ENCODE measurements around the gene F5. TPM values are rescaled to one million over a fixed set of nuclear protein-coding genes. Genes with fewer than 3 reads are reported as not detected.

The F5 gene
- total and polyA plus RNA-seq, 2 donors: 1.1 to 4.5 TPM

DNA sequence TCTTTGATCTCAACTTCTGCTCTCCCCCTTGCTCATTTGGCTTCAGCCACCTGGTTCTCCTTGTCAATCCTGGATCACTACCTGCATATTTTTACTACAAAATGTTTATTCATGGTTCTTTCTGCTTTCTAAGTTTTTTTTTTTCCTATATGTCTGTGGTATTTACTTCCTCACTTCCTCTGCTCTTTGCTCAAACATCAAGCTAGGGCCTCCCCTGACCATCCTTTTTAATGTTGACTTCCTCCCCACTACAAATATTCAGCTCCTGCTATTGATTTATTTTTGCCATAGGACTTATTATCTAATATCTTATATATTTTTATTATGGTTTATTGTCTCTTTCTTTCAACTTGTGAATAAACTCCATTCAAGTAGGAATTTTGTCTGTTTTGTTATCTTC, 86.5 kb downstream of the F5 start:
- Histone ChIP-seq H3K4me1 (ENCODE audit: insufficient read depth) (no peaks in the 10 kb centered on the region), H3K36me3 (ENCODE audit: insufficient read depth) (no peaks in the 10 kb centered on the region)
- DNase-seq (ENCODE audit: extremely low spot score): no peak

DNA sequence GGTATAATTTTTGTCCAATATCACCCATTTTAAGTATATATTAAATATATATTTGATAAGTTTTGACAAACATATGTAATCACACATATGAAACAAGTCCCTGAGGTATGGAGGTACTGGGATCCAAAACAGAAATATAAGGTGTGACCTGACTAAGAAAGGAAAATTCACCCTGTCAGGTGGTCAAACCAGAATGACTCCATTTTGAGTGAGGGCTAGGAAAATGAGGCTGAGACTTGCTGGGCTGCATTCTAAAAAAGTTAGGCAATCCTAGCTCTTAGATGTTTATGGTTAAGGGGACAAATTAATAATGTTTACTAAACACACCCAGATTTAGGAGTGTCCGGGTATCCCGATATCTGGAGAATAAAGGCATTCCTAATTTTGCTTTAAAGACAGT, 89.0 kb downstream of the F5 start:
- DNase-seq (ENCODE audit: extremely low spot score): no peak
- WGBS: 86% methylated on average over 2 of the region's 2 CpGs

More for the DNA sequence above, 86.5 kb downstream of the F5 start:
- no peak overlapping the region for H3K4me3 ChIP-seq (ENCODE audit: low read depth, low read length)
- no peak overlapping the region for H3K27ac ChIP-seq (ENCODE audit: low read depth)

DNA sequence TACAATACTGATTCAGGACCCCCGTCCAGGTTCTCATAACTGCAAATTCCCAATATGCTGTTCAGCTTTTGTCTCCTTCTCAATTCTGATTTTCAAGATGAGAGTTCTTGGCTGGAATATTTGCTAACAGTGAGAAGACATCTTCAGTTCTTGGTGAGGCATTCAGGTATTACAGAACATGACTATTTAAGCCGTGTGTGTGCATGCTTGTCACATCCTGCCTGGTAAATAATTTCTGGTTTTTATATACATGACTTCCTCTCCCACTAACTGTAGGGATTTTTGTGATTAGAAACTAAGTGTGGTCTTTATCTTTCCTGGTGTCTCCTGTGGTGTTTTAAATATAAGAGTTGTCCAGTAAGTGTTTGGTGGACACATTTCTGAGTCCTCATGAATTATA, 90.4 kb downstream of the F5 start:
- Histone ChIP-seq H3K36me3 (ENCODE audit: insufficient read depth) (no peaks in the 10 kb centered on the region), H3K4me1 (ENCODE audit: insufficient read depth) (no peaks in the 10 kb centered on the region), H3K4me3 (ENCODE audit: low read depth, low read length) (no peak overlapping the region), H3K27ac (ENCODE audit: low read depth) (no peak overlapping the region)
- no peak for DNase-seq (ENCODE audit: extremely low spot score)
- 59% methylated on average over 2 of the region's 2 CpGs for WGBS

More for the DNA sequence above, 89.0 kb downstream of the F5 start:
- H3K4me1 ChIP-seq (ENCODE audit: insufficient read depth): no peaks in the 10 kb centered on the region
- H3K36me3 ChIP-seq (ENCODE audit: insufficient read depth): no peaks in the 10 kb centered on the region
- H3K27ac ChIP-seq (ENCODE audit: low read depth): no peak overlapping the region
- H3K4me3 ChIP-seq (ENCODE audit: low read depth, low read length): no peak overlapping the region

DNA sequence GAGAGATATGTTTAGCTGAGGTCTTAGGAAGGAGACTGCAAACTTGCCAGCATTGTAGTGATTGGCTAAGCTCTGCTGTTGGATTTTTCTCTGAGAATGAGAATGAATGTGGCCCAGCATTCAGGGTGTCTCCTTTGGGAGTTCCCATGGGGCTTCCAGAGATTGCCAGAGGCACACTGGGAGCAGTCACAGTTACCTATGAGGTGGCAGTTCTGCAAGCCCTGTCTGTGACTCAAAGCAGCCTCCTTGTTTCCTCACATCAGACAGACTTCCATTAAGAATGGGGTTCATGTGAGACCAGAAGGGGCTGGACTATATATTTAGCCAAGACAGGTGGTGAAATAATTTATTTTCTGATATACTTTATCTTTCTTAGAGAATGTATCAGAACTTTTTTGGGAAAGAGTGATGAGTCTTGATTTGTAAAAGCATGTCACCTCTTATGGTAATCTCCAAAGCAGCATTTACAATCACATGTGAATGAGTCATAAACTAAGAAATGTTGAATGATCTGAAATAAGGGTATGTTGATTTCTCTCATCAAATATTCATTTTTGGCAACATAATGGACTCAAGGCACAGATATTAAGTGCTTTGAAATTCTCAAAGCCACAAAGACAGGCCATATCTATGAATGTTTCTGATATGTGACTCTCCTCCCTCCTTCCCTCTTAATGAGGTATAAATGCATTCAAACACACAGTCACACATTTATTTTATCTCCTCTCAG, 91.1 kb downstream of the F5 start:
- Histone ChIP-seq H3K4me3 (ENCODE audit: low read depth, low read length) (no peak overlapping the region), H3K4me1 (ENCODE audit: insufficient read depth) (no peaks in the 10 kb centered on the region), H3K36me3 (ENCODE audit: insufficient read depth) (no peaks in the 10 kb centered on the region), H3K27ac (ENCODE audit: low read depth) (no peak overlapping the region)
- DNase-seq (ENCODE audit: extremely low spot score): no peak

DNA sequence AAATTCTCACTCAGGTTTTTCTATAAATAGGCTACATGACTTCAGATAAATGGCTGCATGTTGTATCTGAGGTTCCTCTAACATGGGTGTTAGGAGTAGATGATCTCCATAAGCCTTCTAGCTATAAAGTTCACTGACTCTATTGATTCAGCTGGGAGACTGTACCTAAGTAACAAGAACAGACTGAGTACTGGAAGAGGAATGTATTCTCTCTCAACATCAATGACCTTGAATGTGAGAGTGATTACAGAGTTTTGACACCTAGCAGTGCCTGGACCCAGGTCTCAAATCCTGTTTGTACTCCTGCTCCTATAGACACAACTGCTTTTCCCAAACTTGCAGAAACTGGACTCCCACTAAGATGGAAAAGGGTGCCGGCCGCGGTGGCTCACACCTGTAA, 91.9 kb downstream of the F5 start:
- no peak for DNase-seq (ENCODE audit: extremely low spot score)
- no peak overlapping the region for H3K27ac ChIP-seq (ENCODE audit: low read depth)
- WGBS: 97% methylated on average over 3 of the region's 3 CpGs
- H3K4me3 ChIP-seq (ENCODE audit: low read depth, low read length): no peak overlapping the region
- H3K36me3 ChIP-seq (ENCODE audit: insufficient read depth): no peaks in the 10 kb centered on the region
- no peaks in the 10 kb centered on the region for H3K4me1 ChIP-seq (ENCODE audit: insufficient read depth)

DNA sequence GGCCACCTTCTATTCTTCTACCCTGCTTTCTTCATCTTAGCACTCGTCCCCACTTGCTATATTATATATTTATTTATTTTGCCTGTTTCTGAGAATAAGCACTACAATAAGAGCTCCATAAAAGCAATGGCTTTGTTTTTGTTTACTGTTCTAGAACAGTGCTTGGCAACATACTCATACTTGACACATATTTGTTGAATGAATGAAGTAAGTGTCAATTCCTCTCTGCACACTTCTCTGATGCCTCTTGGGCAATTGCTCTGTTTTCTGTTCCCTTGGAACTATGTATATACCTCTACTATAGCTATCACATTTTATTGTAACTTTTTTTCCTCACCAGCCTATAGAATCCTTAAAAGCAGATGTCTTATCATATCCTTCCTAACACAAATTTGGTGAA, 93.0 kb downstream of the F5 start:
- Histone ChIP-seq H3K27ac (ENCODE audit: low read depth) (no peak overlapping the region), H3K4me3 (ENCODE audit: low read depth, low read length) (no peak overlapping the region), H3K36me3 (ENCODE audit: insufficient read depth) (no peaks in the 10 kb centered on the region), H3K4me1 (ENCODE audit: insufficient read depth) (no peaks in the 10 kb centered on the region)
- WGBS: 90% methylated on average over 1 of the region's 1 CpG
- DNase-seq (ENCODE audit: extremely low spot score): no peak

DNA sequence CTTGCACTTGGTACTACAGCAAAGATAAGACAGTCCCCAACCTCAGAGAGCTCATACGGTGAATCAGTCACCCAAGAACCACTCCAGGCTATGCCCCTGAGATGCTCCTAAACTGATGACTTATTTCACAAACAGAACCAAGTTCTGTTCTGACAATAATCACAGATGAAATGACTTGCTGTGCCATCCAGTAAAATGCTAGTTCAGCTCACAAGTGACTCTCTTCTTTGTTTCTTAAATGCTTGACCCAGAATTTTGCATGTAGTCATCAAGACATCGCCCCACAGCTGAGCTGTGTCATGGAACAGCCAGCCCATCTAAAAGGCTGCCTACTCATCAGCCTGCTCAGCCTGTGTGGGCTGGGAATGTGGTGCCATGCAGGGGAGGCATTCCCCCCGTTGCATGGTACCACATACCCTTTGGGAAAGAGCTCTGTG, 94.4 kb downstream of the F5 start:
- Histone ChIP-seq H3K36me3 (ENCODE audit: insufficient read depth) (no peaks in the 10 kb centered on the region), H3K4me3 (ENCODE audit: low read depth, low read length) (no peak overlapping the region), H3K27ac (ENCODE audit: low read depth) (no peak overlapping the region), H3K4me1 (ENCODE audit: insufficient read depth) (peaks cover 2% of the 10 kb centered on the region)
- no peak for DNase-seq (ENCODE audit: extremely low spot score)
- WGBS: 86% methylated on average over 3 of the region's 3 CpGs

DNA sequence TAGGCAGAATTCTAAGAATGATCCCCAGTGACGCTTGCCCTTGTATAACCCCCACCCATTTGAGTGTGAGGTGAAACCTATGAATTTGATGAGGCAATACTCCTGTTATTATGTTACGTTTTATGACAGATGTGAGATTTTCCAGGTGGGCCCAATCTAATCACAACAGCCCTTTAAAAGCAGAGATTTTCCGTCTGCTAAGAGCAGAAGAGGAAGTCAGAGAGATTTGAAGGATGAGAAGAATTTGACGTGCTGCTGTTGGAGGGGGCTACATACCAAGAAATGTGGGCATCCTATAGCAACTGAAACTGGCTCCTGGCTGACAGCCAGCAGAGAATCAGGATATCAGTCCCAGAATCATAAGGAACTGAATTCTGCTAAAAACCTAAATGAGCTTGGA, 98.1 kb downstream of the F5 start:
- DNase-seq (ENCODE audit: extremely low spot score): no peak
- H3K4me3 ChIP-seq (ENCODE audit: low read depth, low read length): no peak overlapping the region
- H3K36me3 ChIP-seq (ENCODE audit: insufficient read depth): no peaks in the 10 kb centered on the region
- peaks cover 3% of the 10 kb centered on the region for H3K4me1 ChIP-seq (ENCODE audit: insufficient read depth)
- 78% methylated on average over 4 of the region's 4 CpGs for WGBS
- no peak overlapping the region for H3K27ac ChIP-seq (ENCODE audit: low read depth)

DNA sequence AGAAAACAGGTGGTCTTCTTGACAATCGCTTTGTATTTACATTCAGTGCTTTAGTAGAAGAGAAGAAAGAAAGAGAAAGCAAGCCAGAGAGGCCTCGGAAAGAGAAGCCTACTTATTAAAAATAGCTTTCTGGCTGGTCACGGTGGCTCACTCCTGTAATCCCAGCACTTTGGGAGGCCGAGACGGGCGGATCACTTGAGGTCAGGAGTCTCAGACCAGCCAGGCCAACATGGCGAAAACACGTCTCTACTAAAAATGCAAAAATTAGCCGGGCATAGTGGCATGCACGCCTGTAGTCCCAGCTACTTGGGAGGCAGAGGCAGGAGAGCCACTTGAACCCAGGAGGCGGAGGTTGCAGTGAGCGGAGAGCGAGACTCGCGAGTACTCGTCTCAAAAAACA, 98.7 kb downstream of the F5 start:
- no peak for DNase-seq (ENCODE audit: extremely low spot score)
- Histone ChIP-seq H3K36me3 (ENCODE audit: insufficient read depth) (no peaks in the 10 kb centered on the region), H3K27ac (ENCODE audit: low read depth) (peak overlapping the region; percentile 95), H3K4me1 (ENCODE audit: insufficient read depth) (peaks cover 3% of the 10 kb centered on the region), H3K4me3 (ENCODE audit: low read depth, low read length) (no peak overlapping the region)
- WGBS: 67% methylated on average over 16 of the region's 16 CpGs

DNA sequence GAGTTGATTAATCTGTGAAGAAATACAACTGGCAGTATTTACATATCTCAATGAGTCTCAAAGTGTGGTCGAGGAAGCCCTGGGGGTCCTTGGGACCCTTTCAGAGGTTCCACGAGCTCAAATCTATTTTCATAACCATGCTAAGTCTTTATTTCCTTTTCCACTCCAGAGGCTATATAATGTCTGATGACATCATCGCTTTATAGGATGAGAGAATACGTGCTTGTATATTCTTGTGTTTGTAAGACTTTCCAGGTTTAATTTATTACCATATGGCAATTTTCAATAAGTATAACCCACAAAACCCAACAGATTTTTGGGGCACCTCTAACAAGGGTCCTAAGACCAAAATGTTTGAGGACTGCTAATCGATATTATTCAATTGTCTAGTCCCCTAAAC, 99.1 kb downstream of the F5 start:
- Histone ChIP-seq H3K27ac (ENCODE audit: low read depth) (peak overlapping the region; percentile 95), H3K4me3 (ENCODE audit: low read depth, low read length) (no peak overlapping the region), H3K4me1 (ENCODE audit: insufficient read depth) (peaks cover 3% of the 10 kb centered on the region), H3K36me3 (ENCODE audit: insufficient read depth) (no peaks in the 10 kb centered on the region)
- DNase-seq (ENCODE audit: extremely low spot score): no peak
- WGBS: 47% methylated on average over 5 of the region's 5 CpGs

DNA sequence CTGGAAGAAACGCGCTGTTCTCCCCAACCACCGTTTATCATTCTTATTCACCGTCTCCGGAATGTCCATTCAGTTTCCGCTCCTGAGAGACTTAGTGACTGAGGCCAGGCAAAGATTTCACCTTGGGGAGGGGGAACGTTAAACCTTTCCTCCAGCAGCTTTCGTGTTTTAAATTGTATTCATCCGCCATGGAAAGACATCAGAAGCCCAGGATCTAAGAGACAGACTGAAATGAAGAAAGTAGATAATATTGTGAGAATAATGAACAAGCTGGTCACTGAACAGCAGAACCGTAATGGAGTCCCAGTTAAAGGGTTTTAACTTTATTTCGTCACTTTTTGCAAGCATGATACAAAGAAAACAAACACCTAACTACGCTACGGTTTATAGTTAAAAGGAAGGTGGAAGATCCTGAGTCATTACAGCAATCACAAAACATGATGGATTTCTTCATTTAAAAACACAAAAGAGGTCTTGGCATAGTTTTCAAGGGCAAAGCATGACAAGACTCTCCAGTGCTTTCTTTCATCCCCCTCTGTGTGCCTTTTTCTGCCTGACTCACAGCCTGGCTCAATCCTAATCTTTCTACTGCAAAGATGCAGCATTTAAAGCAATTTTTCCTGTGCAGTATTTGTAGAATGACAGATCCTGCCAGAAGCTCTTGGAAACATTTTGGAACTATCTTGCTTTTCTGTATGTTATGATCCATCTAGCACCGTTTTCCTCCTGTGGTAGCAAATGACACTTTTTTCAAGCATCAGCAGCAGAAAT, 99.8 kb downstream of the F5 start:
- peak overlapping the region; percentile 95 for H3K27ac ChIP-seq (ENCODE audit: low read depth)
- peaks cover 3% of the 10 kb centered on the region for H3K4me1 ChIP-seq (ENCODE audit: insufficient read depth)
- no peaks in the 10 kb centered on the region for H3K36me3 ChIP-seq (ENCODE audit: insufficient read depth)
- 3% methylated on average over 14 of the region's 14 CpGs for WGBS
- H3K4me3 ChIP-seq (ENCODE audit: low read depth, low read length): peak overlapping the region; percentile 26
- DNase-seq (ENCODE audit: extremely low spot score): no peak

DNA sequence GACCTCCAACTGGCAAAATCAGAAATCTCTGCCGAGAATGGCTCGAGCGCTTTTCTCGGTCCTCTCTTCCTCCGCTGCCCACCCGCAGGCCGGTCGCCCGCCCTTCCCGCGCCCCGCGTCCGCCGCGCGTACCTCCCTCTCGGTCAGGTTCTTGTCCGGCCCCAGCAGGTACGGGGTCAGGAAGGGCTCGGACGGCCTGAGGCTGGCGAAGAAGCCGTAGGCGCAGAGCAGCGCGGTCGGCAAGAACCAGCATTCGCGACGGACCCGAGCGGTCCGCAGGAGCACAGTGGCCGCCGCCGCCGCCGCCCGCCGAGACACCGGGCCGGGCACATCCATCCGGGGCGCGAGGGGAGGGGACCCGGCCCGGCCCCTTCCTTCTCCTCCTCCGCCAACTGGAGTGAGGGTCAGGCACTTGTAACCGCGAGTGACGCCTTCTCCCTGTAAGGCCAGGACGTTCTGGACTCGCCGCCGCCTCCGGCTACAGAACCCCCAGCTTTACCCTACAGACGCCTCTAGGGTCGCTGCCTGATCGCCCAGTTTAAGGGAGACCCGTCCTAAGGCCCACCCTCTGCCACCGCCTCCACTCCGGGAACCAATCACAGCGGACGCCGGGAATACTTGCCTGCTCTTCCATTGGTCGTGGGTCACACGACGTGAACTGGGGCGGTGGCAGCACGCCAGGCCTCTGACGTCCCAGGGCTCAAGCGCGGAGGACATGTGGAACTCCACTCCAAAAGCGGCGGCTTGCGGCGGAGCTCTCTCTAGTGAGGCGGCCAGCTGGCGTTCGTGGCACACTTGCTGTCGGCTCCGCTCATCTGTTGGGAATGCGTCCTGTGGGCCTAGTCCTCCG, 100.6 kb downstream of the F5 start, which contains the start of gene SLC19A2:
Gene SLC19A2 (minus strand): TSS at position 514 of the 850 bp plus-strand sequence. CDS start 178 bp downstream, at position 336.
- peaks cover 3% of the 10 kb centered on the region for H3K4me1 ChIP-seq (ENCODE audit: insufficient read depth)
- WGBS: under 1% methylated on average over 85 of the region's 85 CpGs
- peak within 1 kb of the TSS; percentile 77 for H3K4me3 ChIP-seq (ENCODE audit: low read depth, low read length)
- peak; percentile 99 for DNase-seq (ENCODE audit: extremely low spot score)
- H3K27ac ChIP-seq (ENCODE audit: low read depth): peak within 1 kb of the TSS; percentile 99
- no peaks in the 10 kb centered on the region for H3K36me3 ChIP-seq (ENCODE audit: insufficient read depth)

DNA sequence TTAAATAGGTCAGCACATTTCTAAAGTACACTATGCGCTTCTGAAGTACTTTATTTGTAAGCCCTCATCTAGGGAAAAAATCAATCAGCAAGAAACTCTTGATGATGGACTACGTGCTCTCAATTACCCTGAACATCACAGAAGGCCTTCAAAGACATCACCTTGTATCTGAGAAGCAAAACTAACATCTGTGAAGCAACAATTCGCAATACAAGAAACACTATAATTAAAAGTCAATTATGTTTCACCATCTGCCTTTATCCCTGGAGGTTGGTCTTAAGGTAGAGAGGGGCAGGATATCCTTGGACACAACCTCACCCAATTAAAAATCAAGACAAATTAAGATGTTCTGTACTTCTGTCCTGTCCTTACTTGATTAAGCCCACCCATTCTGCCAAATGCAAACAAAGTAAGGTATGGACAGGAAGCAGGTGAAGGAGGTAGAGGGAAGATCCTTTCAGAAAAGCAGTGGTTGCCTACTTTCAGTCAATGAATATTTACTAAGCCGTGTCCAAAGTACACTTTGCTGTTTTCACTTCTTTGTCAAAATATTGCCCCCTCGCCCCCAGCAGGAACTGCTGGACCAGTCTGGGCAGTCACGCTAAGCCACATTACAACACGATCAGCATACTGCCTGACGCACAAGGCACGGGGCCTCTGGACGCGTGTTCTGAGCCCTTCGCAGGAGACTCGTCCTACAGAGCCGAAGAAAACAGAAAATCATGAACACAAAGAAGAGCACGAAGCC, 101.4 kb downstream of the F5 start:
- Histone ChIP-seq H3K27ac (ENCODE audit: low read depth) (peak overlapping the region; percentile 99), H3K4me3 (ENCODE audit: low read depth, low read length) (peak overlapping the region; percentile 77), H3K36me3 (ENCODE audit: insufficient read depth) (no peaks in the 10 kb centered on the region), H3K4me1 (ENCODE audit: insufficient read depth) (peaks cover 3% of the 10 kb centered on the region)
- WGBS: 16% methylated on average over 15 of the region's 15 CpGs
- DNase-seq (ENCODE audit: extremely low spot score): no peak
